Panc1 (cell line): ENCODE results near the gene TMA7. TPM values are rescaled to one million over a fixed set of nuclear protein-coding genes. Genes with fewer than 3 reads are reported as not detected.

Experiments used
- ATAC-seq: fragments of 200-7000 bp; cut with Tn5 transposase; 2 replicates; pipeline ENCODE4 v1.9.1; 2020; ENCODE audit warnings: mild to moderate bottlenecking, moderate library complexity
- BruUV-seq: library from RNA; stranded (reverse); fragments of 400-500 nt; replicated peaks from 2 replicates; lab custom pipeline; 2021; lab: Mats Ljungman, UMichigan
- CTCF ChIA-PET: fragments of 300-600 bp; sonication (Branson Sonifier 250); formaldehyde crosslinking; loops from one replicate; lab custom pipeline; 2022; ENCODE audit warnings: antibody characterized with exemption; lab: Charles Lee
- POLR2A ChIA-PET: fragments of 300-600 bp; sonication (Branson Sonifier 250); formaldehyde crosslinking; loops from one replicate; lab custom pipeline; 2022; ENCODE audit warnings: antibody characterized with exemption; lab: Charles Lee
- DNase-seq: peaks from one replicate; pipeline ENCODE4 v3.0.0-alpha.2; 2010; ENCODE audit warnings: low read depth, low spot score
- H3K27ac ChIP-seq: 2 replicates; pipeline ENCODE4 v1.5.1; 2011; ENCODE audit warnings: mild to moderate bottlenecking, low read length, inconsistent platforms
- H3K27me3 ChIP-seq: fragments of 200-500 bp; sonication (Bioruptor generic); 2 replicates; pipeline ENCODE4 v1.6.0; 2014; ENCODE audit warnings: low read length, inconsistent platforms; ENCODE audit not compliant: control insufficient read depth, insufficient read depth
- H3K36me3 ChIP-seq: fragments of 200-500 bp; sonication (Bioruptor generic); 2 replicates; pipeline ENCODE4 v1.5.1; 2014; ENCODE audit warnings: inconsistent platforms, mild to moderate bottlenecking, low read length, moderate library complexity; ENCODE audit not compliant: control insufficient read depth, insufficient read depth
- H3K4me1 ChIP-seq: 2 replicates; pipeline ENCODE4 v1.5.1; 2011; ENCODE audit warnings: inconsistent platforms, mild to moderate bottlenecking, low read length, moderate library complexity; ENCODE audit not compliant: control insufficient read depth, insufficient read depth
- H3K4me3 ChIP-seq, 2 experiments: 2 replicates each; pipeline ENCODE4 v1.5.1; 2011 to 2012; ENCODE audit warnings: low read depth in 2 of 2, low read length in 2 of 2, mild to moderate bottlenecking in 2 of 2, inconsistent platforms in 1 of 2, moderate library complexity in 1 of 2
- H3K9me3 ChIP-seq: fragments of 200-500 bp; sonication (Bioruptor generic); 2 replicates; pipeline ENCODE4 v1.5.1; 2014; ENCODE audit warnings: low read depth, mild to moderate bottlenecking, inconsistent platforms, low read length, moderate library complexity; ENCODE audit not compliant: control insufficient read depth, insufficient read depth
- POLR2AphosphoS5 ChIP-seq: IDR thresholded peaks from 2 replicates; pipeline ENCODE4 v1.6.1; 2012; ENCODE audit warnings: mild to moderate bottlenecking, low read depth, low read length, moderate library complexity
- SIN3A ChIP-seq: IDR thresholded peaks from 2 replicates; pipeline ENCODE4 v1.6.1; 2012; ENCODE audit warnings: low read depth, mild to moderate bottlenecking, low read length, moderate library complexity, borderline replicate concordance; ENCODE audit not compliant: insufficient read depth
- TCF7L2 ChIP-seq: IDR thresholded peaks from 2 replicates; pipeline ENCODE4 v1.6.1; 2011; ENCODE audit warnings: mild to moderate bottlenecking, low read depth, low read length, inconsistent platforms
- in situ Hi-C: cut with HindIII; loops from 2 replicates; pipeline ENCODE4 v1.10.0; 2016; ENCODE audit warnings: low sequenced_read_pairs, low pct_unique_long_range_greater_than_20kb
- intact Hi-C: fragments of 100-400 bp; cut with micrococcal nuclease; formaldehyde crosslinking; loops from one replicate; pipeline ENCODE4 v1.10.0; 2022; ENCODE audit not compliant: unreplicated experiment
- total RNA-seq: library from RNA; stranded (reverse); gene quantifications from one replicate; pipeline ENCODE4 v1.2.1, GENCODE V29; 2021; ENCODE audit not compliant: unreplicated experiment
- TF ChIP-seq, protein P1 (sequence below), 2 experiments: IDR thresholded peaks; 2 replicates each; pipeline ENCODE4 v1.6.1; 2011 to 2012; ENCODE audit warnings: low read depth in 2 of 2, control low read depth in 1 of 2, low read length in 1 of 2, mild to moderate bottlenecking in 1 of 2, moderate library complexity in 1 of 2; ENCODE audit not compliant: insufficient read depth in 1 of 2
- TF ChIP-seq, protein P2 (sequence below): fragments of 450-650 bp; IDR thresholded peaks from 2 replicates; pipeline ENCODE4 v1.5.1; 2017; ENCODE audit warnings: mild to moderate bottlenecking

Gene TMA7
- total RNA-seq, 1 experiment from 2014 or later, result 175 TPM

DNA sequence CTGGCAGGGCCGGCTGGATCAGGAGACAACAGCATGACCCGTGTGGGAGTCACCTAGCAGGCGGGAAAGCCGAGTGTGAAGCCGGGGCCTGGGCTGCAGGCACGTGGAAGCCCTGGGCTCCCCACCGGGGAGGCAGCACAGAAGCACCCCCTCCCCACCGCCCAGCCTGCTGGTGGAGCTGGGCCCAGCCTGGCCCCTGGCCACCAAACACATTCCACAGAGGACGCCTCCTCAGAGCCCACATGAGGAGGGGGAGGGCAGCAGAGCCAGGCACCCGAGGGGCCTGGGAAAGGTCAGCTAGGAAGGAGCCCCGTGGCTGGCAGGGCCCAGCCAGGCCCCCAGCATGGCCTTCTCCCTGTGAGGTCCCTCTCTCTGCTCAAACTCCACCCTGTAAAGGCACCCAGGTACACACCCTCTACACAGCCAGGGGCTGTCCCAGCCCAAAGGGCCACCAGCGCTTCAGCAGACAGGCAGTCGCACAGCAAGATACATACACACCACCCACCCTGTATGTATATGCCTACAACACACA, 14.7 kb upstream of the TMA7 start:
- H3K4me1 ChIP-seq, result peaks cover 4% of the 10 kb centered on the region; the same call in 1 of the 2 replicates
- no peak overlapping the region for H3K27ac ChIP-seq
- no peak for DNase-seq
- intact Hi-C loops, result no loop called here
- no peaks in the 10 kb centered on the region for H3K36me3 ChIP-seq
- no peak for ATAC-seq
- CTCF ChIA-PET, result interaction anchor here (1.2 kb wide), 1 partner anchor 11 kb away, joined by 4 read pairs; no protein-coding TSS in a partner anchor
- in situ Hi-C loops, result no loop called here
- POLR2A ChIA-PET, result no interaction called here
- H3K9me3 ChIP-seq, result no peaks in the 10 kb centered on the region
- no peaks in the 10 kb centered on the region for H3K27me3 ChIP-seq
- no TSS peak for BruUV-seq
- H3K4me3 ChIP-seq, result no peak overlapping the region
- TF ChIP-seq TCF7L2 (no peak), SIN3A (no peak), POLR2AphosphoS5 (no peak)
- TF ChIP-seq, protein P1, sequence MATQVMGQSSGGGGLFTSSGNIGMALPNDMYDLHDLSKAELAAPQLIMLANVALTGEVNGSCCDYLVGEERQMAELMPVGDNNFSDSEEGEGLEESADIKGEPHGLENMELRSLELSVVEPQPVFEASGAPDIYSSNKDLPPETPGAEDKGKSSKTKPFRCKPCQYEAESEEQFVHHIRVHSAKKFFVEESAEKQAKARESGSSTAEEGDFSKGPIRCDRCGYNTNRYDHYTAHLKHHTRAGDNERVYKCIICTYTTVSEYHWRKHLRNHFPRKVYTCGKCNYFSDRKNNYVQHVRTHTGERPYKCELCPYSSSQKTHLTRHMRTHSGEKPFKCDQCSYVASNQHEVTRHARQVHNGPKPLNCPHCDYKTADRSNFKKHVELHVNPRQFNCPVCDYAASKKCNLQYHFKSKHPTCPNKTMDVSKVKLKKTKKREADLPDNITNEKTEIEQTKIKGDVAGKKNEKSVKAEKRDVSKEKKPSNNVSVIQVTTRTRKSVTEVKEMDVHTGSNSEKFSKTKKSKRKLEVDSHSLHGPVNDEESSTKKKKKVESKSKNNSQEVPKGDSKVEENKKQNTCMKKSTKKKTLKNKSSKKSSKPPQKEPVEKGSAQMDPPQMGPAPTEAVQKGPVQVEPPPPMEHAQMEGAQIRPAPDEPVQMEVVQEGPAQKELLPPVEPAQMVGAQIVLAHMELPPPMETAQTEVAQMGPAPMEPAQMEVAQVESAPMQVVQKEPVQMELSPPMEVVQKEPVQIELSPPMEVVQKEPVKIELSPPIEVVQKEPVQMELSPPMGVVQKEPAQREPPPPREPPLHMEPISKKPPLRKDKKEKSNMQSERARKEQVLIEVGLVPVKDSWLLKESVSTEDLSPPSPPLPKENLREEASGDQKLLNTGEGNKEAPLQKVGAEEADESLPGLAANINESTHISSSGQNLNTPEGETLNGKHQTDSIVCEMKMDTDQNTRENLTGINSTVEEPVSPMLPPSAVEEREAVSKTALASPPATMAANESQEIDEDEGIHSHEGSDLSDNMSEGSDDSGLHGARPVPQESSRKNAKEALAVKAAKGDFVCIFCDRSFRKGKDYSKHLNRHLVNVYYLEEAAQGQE (IDR thresholded peaks at IDR 0.05; ENCODE audit: insufficient read depth in 1 of 2, low read depth in 2 of 2, low read length in 1 of 2), result no peak
- TF ChIP-seq, protein P2, sequence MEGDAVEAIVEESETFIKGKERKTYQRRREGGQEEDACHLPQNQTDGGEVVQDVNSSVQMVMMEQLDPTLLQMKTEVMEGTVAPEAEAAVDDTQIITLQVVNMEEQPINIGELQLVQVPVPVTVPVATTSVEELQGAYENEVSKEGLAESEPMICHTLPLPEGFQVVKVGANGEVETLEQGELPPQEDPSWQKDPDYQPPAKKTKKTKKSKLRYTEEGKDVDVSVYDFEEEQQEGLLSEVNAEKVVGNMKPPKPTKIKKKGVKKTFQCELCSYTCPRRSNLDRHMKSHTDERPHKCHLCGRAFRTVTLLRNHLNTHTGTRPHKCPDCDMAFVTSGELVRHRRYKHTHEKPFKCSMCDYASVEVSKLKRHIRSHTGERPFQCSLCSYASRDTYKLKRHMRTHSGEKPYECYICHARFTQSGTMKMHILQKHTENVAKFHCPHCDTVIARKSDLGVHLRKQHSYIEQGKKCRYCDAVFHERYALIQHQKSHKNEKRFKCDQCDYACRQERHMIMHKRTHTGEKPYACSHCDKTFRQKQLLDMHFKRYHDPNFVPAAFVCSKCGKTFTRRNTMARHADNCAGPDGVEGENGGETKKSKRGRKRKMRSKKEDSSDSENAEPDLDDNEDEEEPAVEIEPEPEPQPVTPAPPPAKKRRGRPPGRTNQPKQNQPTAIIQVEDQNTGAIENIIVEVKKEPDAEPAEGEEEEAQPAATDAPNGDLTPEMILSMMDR, result no peak

DNA sequence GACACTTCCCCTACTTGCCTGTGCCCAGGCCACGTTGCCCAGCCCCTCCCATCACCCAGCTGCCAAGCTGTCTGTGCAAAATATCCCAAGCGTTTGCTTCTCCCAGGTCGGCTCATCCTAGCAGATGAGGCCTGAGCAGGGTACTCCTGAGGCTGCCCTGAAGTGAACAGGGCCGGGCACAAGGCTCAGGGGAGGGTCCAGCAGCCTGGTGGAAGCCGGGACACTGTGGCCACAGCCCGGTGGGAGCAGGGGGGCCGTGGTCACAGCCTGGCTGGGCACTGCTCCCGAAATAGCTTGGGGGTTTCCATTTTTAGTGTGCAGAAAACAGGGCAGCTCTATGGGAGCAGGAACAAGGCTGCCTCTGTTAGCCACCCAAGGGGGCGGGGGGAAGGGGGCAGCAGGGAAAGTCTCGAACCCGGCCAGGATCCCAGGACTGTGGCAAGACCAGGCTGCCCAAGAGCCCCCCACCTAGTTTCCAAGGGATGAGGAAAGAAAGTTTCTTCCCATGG, 13.6 kb upstream of the TMA7 start:
- POLR2A ChIA-PET, result interaction anchor here (0.6 kb wide), 1 partner anchor 1766 kb away, joined by 5 read pairs; no protein-coding TSS in a partner anchor
- Histone ChIP-seq H3K27me3 (no peaks in the 10 kb centered on the region), H3K4me3 (no peak overlapping the region), H3K4me1 (peaks cover 4% of the 10 kb centered on the region; the same call in 1 of the 2 replicates), H3K9me3 (no peaks in the 10 kb centered on the region), H3K27ac (no peak overlapping the region), H3K36me3 (no peaks in the 10 kb centered on the region)
- CTCF ChIA-PET, result interaction anchor here (1.2 kb wide), 1 partner anchor 10 kb away, joined by 4 read pairs; no protein-coding TSS in a partner anchor
- BruUV-seq, result no TSS peak
- TF ChIP-seq TCF7L2 (no peak), SIN3A (no peak), POLR2AphosphoS5 (no peak)
- TF ChIP-seq, protein P1 (IDR thresholded peaks at IDR 0.05; ENCODE audit: insufficient read depth in 1 of 2, low read depth in 2 of 2, low read length in 1 of 2), result no peak
- TF ChIP-seq, protein P2, result no peak
- DNase-seq (no peak), ATAC-seq (no peak)
- in situ Hi-C loops, result no loop called here
- intact Hi-C loops, result no loop called here
